ELF-1 (cell line): ENCODE data around the gene ASB18.

ENCODE experiments used
- DNase-seq: peaks from one replicate; pipeline ENCODE4 v3.0.0-alpha.2; 2016; ENCODE audit warnings: low read depth, low spot score

ASB18 gene

DNA sequence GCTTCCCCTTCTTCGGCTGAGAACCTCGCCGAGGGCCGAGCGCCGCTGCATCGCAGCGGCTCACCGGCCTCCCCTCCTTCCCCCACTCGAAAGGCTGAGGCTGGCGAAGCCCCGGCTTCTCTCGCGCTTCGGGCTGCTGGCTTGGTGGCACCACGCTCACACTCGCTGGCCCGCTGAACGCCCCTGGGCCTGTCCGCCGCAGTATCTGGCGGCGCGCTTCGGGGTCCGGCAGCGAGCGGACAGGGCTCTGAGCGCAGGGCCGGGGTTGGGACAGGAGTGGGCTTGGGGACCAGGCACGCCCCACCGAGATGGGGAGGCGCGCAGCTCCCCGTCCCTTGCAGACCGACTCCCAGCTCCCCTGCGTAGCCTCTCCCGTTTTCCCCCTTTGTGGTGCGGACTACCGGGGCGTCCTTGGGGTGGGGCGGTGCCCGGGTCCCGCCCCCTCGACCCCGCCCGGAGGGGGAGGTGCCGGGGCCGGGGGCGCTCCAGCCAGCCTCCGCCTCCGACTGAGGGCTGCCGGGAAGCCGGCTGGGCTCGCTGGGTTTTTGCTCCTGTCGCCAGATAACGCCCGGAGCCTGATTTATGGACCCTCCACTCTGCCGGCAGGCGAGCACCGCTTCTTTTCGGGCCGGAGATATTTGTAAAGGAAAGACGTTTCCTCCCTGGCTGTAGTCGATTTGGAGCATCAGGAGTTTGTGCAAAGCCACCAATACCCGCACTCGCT, 99.8 kb downstream of the ASB18 start:
- peak; percentile 87 for DNase-seq

DNA sequence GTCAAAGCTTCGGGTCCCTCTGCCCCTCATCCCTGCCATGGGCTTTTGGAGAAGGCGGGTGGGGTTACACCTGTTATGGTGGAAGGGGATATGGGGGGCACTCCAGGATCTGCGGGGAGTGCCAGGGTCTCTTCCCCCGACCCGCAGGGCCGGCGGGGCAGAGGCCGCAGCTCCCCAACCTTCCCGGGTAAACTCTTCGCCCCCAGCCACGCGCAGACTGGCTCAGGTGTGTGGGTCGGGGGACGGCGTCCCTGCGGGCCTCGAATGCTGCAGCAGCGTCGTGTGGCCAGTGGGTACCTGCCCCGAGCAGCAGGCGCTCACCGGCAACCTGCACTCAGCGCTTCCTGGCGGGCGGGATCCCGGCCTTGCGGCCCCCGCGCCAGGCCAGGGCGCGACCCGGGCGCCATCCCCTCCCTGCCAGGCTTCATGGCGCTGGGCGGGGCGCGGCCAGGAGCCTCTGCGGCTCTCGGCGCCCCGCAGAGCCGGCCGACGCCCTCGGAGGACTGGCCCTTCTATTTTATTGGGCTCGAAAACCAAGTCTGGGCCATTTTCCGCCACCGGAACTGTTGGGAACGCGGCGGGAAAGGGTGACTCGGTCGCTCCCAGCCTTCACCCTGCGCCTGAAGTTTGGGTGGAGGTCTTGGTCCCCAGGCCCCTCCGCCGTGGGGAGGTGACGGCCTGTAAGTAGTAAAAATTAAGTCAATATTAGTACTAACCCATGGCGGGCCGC, 100.6 kb downstream of the ASB18 start:
- DNase-seq: peak; percentile 50

DNA sequence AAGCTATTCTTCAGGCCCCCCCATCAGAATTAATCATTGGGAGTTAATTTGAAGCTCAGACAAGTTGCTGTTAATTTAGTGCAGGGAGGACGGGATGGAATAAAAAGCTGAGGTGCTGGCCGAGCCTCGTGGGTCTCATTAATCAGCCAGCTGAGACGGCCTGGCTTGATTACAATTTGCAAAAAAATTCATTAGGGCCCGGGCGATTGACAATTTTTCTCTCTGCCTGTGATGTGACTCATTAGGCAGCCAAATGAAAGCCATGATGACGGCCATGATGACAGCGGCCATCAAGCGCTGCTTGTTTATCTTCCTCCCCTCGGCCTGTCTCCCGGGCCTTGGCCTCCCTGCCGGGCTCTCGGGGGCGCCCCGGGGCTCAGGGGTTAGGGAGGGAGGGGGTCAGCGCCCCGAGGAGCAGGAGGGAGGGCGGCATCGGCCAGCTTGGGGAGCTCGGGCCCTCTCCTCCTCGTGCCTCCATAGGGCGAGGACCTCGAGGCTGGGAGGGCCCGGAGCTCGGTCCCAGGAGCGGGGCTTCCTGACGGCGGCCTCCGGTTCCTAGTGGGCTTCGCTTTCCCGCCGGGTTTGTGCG, 101.2 kb downstream of the ASB18 start:
- peak; percentile 28 for DNase-seq

DNA sequence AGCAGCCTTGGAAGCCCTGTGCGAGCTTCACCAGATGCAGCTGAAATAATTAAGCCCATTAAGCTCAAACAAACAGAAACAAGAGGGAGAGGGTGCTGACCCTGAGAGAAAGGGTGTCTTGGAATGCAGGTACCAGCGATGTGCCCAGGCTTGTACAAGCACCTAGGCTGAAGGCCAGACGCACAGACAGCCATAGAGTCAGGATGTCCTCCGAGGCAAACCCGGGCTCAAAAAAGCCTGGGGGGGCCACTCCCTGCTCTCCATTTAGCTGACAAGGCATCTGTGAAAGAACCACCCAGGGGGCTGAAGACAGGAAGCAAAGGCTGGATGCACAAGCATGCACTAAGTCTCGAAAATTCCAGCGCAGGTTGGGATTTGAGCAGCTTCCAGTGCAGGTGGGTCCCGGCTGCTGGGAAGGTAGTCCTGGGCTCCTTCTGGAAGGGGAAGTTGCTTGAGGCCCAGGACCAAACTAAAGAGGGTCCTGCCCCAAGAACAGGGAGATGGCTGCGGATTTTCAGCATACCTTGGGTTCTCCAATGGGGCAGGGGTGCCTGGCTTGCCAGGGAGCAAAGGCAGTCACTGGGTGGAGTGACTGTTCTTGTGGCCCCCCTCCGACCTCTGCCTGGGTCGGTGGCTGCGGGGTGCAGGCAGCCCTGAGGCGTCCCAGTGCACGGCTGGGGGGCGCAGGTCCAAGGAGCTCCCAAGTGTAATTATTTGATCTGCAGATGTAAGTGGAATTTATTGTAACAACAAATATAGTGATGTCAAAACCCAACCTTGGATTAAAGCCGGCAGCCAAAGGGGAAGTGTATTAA, 102.0 kb downstream of the ASB18 start:
- DNase-seq: peak; percentile 80

DNA sequence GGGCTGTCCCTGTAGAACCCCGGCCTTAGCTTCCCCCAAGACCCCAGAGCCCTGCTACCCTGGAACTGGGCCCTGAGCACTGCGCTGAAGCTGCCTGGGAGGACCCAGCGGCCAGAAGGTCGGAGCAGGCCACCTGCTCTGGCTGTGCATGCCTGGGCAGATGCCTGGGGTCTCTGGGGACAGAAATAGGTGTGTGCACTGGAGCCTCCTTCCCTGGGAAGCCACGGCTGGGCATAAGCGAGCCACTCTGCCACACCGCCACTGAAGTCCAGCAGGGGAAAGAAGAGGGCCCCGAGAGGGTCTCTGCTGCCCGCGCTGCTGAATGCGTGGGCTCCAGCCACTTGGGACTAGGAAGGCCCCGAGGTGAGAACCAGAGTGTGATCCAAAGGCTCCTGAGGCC, 102.7 kb downstream of the ASB18 start:
- no peak for DNase-seq

DNA sequence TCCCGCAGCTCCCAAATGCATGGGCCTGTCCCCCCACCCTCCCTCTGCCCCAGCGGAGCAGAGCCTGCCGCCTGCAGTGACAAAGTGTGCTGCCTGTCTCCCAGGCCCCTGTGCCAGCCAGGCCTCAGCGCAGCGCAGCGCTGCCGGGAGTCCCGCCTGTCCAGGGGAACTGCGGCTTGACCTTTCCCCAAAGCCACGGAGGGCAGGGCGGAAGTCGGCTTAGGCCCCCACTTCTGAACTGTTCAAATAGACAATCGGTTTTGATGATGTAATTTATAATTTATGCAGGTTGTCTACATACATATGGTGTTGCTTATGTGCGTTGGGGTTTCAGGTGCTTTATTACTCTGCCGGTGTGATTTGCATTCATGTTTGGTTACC, 103.1 kb downstream of the ASB18 start:
- DNase-seq: peak; percentile 33

DNA sequence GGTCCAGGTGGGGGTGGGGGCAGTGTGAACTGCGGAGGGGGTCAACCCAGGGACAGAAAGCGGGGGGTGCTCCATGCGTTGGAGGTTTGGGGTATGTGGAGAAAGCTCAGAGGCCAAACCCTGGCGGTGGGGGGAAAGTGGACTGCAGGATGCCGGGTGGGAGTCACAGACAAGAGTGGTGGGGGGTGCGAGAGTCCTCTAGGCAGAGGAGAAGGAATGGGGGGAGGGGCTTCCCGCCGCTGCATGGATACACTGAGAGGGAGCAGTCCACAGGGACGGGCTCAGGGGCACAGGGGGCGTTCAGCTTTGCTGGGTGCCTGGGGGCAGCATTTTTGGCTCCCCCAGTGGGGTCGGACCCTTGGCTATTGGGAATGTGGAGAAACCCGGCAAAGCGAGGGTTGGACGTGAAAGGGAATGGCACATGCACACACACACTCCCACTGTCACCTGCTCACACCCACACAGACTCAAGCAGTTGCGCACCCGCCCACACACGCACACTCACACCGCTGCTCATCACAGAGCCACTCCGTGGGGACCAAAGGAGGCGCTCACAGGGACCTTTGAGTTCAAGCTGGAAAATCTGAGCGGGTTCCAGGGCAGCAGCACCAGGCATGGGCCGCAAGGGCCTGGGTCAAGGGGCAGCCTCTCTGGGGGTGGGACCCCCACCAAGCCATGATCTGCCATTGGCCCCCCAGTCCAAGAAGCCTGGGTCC, 103.7 kb downstream of the ASB18 start:
- peak; percentile 31 for DNase-seq

DNA sequence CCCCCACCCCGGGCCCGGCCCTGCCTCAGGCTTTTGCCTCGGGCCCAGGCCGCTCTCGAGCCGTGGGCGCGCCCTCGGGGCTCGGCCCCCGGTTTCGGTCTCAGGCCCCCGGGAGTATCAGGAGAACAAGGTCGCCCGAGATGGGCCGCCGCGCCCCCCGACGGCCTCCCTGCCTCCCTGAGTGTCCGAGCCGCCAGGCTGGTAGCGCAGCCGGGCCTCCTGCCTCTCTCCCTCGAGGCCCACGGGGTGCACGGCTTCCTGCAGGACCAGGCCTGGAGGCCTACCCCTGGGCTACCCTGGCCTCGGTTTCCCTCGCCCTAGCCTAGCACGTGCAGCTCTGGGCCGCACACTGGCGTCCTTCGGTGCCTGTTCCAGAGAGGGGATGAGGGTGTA, 104.4 kb downstream of the ASB18 start:
- no peak for DNase-seq

DNA sequence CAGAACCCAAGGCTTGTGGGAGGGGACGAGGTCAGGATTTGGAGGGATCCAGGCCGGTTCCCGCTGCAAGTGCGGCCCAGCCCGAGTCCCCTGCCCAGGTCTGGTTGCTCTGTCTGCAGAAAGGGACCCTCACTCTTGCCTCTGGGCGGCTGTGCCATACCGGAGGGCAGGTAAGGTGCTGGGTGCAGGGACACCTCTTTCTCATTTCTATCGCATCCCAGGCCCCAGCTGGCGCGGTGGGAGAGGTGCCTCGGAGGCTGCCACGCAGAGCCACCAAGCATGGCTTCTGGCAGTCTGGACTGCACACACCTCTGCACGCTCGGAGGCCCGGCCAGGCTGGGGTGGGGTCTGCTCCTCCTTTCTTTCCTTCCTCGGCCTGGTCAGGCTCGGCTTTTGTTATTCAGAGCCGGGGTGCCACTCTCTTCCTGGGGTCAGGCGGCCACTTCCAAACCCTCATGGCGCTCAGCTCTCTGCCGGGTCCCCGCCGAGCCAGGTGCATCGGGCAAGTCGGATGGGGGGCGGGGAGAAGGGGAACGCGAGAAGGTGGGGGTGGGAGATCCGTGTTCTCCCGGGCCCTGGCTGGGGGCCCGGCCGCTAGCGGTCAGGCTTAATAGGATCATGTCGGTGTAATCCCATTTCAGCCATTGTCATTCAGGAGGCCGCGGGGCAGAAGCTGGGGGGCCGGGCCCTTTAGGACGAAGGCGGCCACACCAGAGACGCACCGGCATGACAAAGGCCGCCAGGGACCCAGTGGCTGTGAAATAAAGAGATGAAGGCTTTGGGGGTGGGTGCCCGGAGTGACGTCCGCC, 105.0 kb downstream of the ASB18 start:
- peak; percentile 92 for DNase-seq

DNA sequence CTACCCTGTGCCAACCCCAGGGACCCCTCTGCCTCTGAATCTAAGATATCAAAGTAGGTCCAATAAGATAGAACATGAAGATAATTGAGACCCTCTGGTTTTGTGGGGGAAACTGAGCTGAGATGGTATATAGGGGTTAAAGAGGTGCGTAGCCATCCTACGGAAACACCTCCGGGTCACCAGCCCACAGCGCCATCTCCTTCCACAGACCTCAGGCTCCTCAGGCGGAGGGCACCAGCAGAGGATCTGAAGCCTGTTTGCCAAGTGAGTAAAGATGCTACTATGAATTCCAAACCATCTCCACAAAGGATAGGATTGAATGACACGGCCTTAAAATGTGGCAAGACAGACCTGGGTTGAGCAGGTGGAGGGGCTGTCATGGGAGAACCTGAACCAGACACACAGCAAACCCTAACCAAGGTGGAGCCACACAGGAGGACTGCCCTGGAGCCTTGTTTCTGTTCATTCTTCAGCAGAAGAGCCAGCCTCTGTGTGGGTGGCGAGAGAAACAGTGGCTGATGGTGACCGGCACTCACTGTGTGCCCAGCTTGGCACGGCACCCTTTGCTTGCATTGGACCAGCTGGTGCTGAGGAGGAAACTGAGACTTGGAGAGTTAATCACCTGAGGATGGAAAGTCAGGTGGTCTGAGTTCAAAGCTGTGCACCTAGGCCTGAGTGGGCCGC, 106.2 kb downstream of the ASB18 start:
- no peak for DNase-seq

DNA sequence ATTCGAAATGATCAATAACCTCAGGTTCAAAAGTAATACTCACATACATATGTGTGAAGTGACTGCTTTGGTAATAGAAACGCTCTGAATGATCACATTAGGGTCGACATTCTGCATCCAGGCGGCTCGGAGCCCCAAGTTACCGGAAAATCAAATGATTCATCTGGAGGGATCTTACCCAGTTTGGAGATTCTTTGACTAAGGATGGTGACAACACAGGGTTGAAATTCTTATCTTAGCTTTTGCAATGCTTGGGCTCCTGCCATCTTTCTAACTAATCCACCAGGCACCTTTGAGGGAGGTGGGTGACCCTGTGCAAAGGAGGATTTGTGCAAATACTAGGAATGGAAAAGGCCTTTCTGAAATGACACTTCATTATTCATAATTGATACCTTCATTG, 106.8 kb downstream of the ASB18 start:
- DNase-seq: no peak

DNA sequence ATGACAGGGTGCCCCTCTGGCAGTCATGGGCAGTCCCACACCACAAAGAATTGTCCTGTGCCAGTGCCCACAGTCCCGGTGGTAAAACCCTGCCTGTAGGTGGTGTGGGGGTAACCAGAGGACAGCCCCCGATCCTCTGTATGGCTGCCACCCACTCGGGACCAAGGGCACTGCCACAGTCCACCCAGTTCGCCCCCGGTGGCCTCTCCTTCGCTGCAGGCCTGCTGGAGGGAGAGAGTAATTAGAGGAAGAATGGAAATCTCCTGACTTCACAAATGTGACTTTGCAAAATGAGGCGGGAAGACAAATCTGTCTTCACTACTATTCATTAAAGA, 107.4 kb downstream of the ASB18 start:
- DNase-seq: no peak

DNA sequence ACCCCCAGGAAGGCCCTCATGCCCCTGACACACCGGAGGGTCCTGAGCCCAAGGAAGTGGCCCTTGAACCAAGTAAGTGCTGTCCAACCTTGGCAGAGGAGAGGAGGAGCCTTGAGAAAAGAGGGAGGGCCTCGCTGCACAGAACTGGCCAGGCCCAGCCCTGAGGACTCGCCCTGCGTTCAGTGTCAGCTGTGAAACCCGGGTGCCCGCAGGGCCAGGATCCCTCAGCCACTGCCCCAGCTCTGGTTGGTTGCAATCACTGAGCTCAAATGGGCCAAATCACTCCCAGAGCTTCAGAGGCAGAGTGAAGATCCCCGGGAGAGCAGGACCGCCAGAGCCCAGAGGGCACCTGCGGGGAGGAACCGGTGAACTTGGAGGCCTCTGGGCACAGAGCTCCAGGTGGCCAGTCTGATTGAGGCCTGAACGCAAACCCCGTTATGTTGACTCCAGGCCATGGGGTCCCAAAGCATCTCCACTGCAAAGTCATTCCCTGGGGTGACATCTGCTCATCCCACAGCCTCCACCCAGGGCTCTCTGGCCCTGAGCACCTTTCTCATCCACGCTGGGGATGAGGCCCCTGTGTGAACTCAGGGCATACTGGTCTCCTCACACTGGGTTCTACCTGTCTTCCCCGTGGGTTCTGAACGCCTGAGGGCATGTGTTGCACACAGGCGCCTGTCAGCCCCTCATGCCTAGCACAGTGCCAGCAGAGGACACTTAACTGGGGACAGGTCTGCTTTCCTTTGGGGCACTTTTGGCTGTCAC, 107.9 kb downstream of the ASB18 start:
- DNase-seq: no peak

DNA sequence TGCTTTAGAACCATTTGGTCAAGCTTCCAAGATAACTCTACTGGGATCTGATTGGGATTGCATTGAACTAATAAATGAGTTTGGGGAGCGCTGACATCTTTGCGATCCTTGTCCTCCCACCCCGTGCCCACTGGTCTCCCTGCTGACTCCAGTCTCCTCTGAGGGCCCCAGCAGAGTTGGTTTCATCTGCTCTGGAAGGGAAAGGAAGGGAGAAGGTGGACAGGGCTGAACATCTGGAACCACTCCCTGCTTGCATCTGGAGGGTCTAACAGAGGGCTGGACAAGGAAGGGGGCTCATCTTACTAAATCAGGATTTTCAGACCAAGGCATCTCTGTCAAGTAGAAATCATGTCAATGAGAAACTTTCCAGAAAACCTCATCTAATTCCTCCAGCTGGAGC, 108.8 kb downstream of the ASB18 start:
- no peak for DNase-seq

DNA sequence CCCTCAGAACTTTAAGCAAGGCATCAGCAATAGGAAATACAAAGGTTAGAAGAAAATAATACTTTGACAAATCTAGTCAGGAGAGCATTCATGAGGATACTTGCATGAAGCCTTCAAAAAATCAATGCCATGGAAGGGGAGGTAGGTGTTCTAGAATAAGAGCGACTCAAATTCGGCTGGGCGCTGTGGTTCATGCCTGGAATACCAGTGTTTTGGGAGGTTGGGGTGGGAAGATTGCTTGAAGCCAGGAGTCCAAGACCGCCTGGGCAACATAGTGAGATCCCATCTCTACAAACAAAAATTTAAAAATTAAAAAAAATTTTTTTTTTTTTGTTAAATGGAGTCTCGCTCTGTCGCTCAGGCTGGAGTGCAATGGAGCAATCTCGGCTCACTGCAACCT, 117.8 kb downstream of the ASB18 start:
- DNase-seq: no peak

DNA sequence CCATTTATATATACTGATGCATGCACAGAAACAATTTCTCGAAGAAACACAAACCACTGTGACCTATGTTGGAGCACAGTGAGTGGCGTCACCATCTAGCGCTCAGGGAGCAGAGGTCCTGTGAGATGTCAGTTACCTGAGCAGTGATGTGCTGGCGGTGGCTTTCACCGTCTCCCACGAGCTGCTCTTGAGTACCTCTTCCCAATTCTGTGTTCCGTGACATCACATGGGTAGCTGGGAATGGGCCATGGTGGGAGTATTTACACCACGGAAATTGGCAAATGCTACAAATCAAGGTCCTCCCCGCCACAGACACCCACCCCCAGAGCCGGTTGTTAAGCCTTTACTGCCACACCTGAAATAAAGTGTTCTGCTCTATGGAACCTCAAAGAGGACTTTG, 120.4 kb downstream of the ASB18 start:
- no peak for DNase-seq
